Stimulated activated CD4-positive, alpha-beta T cell treated with anti-CD3 and anti-CD28 coated beads, Interleukin-1b, Interleukin-23, amount 100 ng/mL, for 4 hours (primary cell): ENCODE measurements around the gene GSTM4.
"Not testable (repeated sequence)": the region's sequence is repeated elsewhere in the genome, so short reads cannot be mapped to it uniquely, and the experiment has no call there.

ENCODE experiments used
- DNase-seq, 2 donors: peaks; one replicate each; pipeline ENCODE4 v3.0.0-alpha.2; 2020; ENCODE audit warnings: low read depth in 2 of 2

Gene GSTM4

GRCh38 chr1:109637446-109637845 lies 18.5 kb upstream of the GSTM4 start:
- DNase-seq = no peak

- no peak for DNase-seq
Observed at GRCh38 chr1:109639063-109639840, 16.6 kb upstream of the GSTM4 start.

- DNase-seq = no peak
Observed at GRCh38 chr1:109639841-109640184, 16.1 kb upstream of the GSTM4 start.

GRCh38 chr1:109640285-109640865 lies 15.5 kb upstream of the GSTM4 start:
- peak; percentile 91 to 92 for DNase-seq

- no peak for DNase-seq
Observed at GRCh38 chr1:109641078-109641740, 14.7 kb upstream of the GSTM4 start.

GRCh38 chr1:109641861-109642260 lies 14.0 kb upstream of the GSTM4 start:
- no peak for DNase-seq

DNA sequence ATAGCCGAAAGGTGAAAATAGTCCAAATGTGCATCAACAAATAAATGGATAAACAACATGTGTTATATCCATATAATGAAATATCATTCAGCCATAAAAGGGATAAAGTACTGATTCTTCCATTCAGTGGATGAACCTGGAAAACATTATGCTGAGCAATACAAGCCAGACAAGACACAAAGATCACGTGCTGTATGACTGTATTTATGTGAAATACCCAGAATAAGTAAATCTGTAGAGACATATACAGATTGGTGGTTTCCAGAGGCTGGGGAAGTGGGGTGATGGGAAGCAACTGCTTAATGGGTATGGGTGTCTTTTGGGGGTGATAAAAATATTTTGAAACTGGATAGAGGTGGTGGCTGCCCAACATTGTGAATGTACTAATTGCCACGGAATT lies 13.3 kb upstream of the GSTM4 start:
- no peak for DNase-seq

- peak; percentile 84 to 89 for DNase-seq
Observed at GRCh38 chr1:109643385-109644230, 12.3 kb upstream of the GSTM4 start.

DNA sequence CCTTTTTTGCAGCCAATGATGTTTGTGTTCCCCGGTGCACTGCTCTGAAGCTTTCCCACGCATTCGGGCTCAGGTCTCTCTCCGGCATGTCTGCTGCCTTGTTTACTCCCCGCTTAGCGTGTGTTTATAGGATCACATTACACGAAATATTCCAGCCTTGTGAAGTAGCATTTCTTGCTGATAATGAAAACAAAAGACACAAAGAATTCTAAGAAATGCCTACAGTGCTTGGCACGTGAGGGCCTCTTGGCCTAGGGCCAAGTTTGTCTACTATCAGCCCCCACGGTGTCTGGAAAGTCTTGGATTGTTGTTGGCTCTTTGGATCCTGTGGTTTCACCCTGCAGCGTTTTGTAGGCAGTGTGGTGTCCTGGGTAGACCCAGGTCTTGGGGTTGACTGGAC lies 11.2 kb upstream of the GSTM4 start:
- DNase-seq = no peak

DNA sequence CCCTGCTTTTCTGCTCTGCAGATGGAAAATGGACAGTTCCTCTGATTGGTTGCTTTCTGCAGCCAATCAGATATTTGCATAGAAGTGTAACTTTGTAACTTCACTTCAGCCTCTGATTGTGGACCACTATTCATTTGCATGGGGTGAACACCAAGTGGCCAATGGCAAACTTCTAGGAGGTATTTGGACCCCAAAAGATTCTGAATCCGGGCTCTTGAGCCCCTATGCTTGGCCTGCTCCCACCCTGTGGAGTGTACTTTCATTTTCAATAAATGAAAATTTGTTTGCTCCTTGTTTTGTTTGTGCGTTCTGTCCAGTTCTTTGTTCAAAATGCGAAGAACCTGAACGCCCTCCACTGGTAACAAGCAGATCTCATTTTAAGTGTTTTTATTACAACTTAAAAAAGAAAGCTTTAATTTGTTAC lies 6.4 kb upstream of the GSTM4 start:
- DNase-seq = no peak

GRCh38 chr1:109650609-109651008 lies 5.3 kb upstream of the GSTM4 start:
- DNase-seq = no peak

GRCh38 chr1:109652402-109652801 lies 3.5 kb upstream of the GSTM4 start:
- DNase-seq = no peak

DNA sequence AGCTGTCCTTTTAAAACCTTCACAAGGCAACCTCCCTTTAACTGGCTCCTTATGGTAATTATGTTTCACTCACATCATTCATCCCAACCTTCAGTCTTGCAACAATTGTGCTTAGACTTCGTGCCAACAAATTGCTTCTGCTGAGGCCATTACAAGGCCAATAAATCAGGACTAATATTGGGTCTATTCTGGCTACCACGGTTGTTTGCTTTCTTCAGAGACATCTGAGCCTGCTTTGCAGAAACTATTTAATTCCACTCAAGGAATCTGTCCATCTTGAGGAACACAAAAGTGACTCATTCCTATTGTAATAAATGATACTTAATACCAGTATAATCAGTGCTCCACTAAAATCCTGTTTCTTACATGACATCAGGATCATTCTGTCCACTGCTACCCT lies 2.6 kb upstream of the GSTM4 start:
- DNase-seq = no peak

- no peak for DNase-seq
Observed at GRCh38 chr1:109654519-109654918, 1.4 kb upstream of the GSTM4 start.

- no peak for DNase-seq
Observed at GRCh38 chr1:109657395-109657794, 1.5 kb downstream of the GSTM4 start.

DNA sequence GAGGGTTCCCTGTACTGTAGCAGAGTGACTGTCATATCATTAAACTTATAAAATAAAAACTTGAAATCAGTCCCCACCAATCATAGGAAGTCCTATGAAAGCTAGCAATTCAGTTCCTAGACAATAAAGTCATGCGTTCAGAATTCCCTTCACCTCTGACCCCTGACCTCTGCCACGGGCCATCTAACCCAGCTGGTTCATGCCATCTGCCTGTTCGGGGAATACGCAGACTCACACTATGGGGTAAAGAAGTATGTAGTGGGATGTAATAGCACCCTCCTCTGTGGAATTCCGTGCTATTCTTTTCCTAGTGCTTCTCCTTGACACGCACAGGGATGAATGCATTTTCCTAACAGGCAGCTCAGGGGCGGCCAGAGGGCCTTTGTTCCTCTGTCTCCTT lies 2.1 kb downstream of the GSTM4 start:
- DNase-seq = no peak

DNA sequence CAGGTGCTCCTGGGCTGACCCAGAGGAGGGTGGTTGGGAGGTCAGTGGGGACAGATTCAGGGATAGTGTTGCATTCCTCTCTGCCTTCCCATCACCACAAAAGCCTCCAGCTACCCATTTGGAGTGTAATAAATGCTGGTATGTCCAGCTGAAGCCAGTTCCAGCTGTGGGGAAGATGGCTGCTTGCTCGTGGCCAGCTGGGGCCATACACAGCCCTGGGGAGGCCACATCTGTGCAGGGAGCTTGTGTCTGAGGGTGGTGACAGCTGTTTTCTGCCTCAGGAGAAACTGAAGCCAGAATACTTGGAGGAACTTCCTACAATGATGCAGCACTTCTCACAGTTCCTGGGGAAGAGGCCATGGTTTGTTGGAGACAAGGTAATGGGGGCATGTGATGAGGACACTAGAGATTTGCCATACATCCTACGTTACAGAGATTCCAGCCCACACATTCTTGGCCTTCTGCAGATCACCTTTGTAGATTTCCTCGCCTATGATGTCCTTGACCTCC lies 2.7 kb downstream of the GSTM4 start:
- DNase-seq = no peak

DNA sequence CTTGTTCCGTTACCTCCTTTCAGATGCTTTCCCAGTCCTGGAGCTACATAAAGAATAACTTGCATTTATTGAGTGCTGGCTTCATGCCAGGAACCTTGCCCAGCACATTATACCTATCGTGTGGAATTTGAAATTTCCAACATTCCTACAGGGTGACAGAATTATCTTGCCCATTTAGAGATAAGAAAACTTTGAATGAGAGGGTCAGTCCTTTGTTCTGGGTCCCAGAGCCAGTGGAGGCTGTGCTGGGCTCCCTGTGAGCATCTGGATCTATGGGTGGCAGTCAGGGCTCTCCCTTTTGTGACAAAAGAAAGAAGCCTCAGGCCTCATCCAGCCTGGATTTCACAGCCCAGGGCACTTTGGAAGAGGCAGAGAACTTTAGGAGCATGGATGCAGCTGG lies 3.2 kb downstream of the GSTM4 start:
- no peak for DNase-seq

DNA sequence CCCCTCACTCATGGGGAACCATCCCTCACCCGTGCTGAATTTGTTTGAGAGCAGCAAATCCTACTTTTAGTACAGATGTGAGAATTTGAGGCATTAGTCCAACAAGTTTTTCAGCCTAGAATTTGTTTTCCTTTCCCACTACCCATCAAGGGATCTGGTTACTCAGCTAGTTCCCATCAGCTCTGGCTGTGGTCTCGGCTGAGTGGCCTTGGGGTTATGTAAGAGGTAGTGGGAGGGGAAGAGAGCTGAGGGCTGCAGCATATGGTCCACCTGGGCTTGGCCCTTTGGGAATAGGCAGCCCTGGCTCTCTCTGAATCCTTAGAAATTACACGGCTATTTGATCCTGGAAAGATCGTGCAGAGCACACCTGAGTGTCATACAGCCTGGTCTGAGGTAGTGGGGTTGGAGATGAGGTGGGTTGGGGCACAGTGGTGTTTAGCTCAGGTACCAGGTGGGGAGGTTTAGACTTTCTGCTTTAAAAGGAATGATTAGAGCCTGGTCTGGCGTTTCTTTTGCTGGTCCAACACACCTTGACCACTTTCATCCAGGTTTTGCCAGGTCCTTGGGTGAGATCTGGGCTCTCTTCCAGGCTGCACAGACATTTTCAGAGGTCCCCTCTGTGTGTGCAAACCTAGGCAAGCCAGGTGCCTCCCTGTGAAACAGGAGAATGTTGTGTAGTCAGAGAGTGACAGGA lies 4.2 kb downstream of the GSTM4 start:
- no peak for DNase-seq

GRCh38 chr1:109660691-109661026 lies 4.8 kb downstream of the GSTM4 start:
- not testable (repeated sequence) for DNase-seq

DNA sequence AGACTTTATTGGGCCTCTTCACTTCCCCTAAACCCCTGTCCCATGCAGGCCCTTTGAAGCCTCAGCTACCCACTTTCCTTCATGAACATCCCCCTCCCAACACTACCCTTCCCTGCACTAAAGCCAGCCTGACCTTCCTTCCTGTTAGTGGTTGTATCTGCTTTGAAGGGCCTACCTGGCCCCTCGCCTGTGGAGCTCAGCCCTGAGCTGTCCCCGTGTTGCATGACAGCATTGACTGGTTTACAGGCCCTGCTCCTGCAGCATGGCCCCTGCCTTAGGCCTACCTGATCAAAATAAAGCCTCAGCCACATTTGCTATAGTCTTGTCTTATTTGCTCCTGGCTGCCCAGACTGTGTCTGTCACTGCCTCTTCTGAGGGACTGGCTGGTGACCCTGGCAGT lies 5.5 kb downstream of the GSTM4 start:
- DNase-seq = no peak

- no peak for DNase-seq
Observed at GRCh38 chr1:109664671-109665070, 8.8 kb downstream of the GSTM4 start.
